Posterior cingulate gyrus (tissue), 11 donors: Measurements from ENCODE around the gene ATP12A.
A peak's percentile ranks its signal among the peaks of the same experiment; 100 is the strongest.

Source experiments
- DNase-seq, 10 donors: peaks; one replicate each; pipeline versions ENCODE4 v3.0.0 to v3.0.0-alpha.2; 2020 to 2021; ENCODE audit warnings: mixed read lengths in 3 of 10
- intact Hi-C: fragments of 100-400 bp; cut with DNase I; formaldehyde crosslinking; loops from one replicate; pipeline ENCODE4 v1.15.1; 2023

The ATP12A gene

GRCh38 chr13:24746618-24747247 is 66.5 kb downstream of the ATP12A start:
- intact Hi-C loops = loop anchor here (2.0 kb wide), 1 partner anchor 20 kb away; no protein-coding TSS in a partner anchor
- DNase-seq = peak in 1 of 10 donors; percentile 81

DNA sequence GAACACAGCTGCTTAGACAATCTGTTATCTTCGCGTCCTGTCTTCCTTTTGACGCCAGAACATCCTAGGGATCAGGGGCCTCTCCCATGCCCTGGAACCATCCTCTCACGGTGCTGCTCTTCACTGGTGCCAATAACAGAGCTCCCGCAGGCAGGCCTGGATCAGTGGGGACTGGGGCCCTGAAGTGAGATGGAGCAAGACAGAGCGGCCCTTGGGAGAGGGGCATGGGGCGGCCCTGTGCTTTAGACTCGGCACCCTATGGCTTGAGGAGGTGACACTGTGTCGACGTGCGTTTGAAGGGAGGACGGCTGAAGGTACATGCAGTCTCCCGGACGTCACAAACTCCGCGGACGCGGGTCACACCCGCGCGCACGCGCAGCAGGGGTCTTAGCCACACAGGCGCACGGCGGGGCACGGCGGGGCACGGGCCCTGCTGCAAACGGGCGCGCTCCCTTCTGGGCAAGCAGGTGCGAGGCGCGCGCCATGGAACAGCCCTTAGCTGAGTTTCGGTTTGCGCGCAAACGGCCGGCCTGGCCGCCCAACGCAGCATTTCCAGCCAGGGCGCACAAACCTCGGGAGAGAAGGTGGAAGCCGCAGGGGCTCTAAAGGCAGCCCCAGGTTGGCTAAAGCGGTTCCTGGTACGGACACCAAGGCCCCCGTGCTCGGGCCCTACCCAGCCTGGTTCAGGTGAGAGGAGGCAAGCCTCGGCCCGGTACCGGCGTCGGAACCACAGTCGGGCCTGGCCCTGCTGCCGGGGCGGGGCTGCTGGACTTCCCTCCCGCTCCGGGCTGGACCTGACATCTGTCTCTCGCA is 67.2 kb downstream of the ATP12A start:
- intact Hi-C loops = loop anchor here (2.0 kb wide), 1 partner anchor 19 kb away; no protein-coding TSS in a partner anchor
- peak in 2 of 10 donors; percentile 75 to 87 for DNase-seq

DNA sequence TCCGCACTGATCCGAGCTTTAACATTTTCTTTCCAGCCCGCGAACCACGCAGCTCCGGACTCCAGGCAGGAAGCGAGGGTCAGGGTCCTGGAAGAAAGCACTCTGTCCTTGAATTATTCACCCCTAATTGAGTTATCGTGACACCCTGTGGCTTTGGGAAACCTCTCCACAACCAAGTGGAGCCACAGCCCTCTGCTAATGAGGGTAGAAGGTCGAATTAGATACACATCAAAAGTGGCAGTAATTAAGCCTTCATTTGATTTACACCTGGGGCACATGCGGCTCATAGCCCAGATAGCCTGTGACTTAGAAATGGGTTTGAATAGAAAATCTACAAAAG is 67.8 kb downstream of the ATP12A start:
- DNase-seq = peak in 1 of 10 donors; percentile 23
- intact Hi-C loops = no loop called here

DNA sequence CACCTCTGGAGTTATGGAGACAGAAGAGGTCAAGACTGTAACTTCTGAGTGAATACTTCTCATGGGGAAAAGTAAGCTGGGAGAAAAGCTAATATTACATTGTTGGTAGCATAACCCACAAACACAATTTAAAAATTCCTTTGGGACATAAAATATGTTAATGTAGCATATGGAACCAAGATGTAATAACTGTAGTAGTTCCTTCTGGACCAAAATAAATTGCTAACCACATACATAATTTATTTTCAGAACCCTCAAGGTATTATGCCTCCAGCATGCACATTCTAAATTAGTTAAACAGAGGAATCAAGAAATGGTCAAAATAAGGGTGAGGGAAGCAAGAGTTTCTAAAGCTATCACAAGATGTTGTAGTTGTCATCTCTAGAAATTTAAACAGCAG is 79.0 kb downstream of the ATP12A start:
- no peak for DNase-seq
- intact Hi-C loops = no loop called here
